HG03175 (cell line): ENCODE measurements around the gene HTRA3.

ENCODE experiments used
- ATAC-seq: cut with Tn5 transposase; IDR thresholded peaks from one replicate; pipeline ENCODE4 v1.9.1; 2021; ENCODE audit warnings: mild to moderate bottlenecking, moderate library complexity; ENCODE audit not compliant: unreplicated experiment

Gene HTRA3

DNA sequence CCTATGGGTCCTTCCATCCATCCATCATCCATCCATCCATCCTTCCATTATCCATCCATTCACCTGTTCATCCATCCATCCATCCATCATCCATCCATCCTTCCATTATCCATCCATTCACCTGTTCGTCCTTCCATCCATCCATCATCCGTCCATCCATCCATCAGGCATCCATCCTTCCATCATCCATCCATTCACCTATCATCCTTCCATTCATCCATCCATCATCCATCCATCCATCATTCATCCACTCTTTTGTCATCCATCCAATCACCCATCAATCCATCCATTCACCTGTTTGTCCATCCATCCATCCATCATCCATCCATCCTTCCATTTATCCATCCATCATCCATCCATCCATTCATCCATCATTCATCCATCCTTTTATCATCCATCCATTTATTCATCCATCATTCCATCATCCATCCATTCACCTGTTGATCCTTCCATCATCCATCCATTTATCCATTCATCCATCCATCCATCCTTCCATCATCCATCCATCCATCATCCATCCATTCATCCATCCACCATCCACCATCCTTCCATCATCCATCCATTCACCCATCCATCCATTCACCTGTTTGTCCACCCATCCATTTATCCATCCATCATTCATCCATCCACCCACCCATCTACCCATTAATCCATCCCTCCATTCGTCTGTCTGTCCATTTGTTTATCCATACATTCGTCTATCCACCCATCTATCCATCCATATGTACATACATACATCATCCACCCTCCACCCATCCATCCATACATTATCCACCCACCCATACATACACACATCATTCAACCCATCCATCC lies 35.7 kb upstream of the HTRA3 start:
- ATAC-seq = no peak

DNA sequence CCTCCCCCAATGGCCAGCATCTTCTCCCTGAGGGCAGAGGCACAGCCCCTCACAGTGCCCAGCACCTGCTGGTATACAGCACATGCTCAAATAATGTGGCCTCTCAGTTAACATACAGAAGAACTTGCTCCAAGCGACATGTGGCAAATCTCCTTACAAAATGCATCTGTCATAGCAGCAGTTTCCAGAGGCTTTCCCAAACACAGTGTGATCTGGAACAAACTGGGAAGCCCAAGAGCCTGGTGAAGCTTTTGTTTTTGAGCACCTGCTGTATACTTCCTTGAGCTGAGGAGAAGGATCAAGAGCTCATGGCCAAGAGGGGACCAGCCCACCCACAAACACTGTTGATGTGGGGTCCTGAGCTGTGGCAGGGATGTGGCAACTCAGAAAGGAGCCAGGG lies 34.8 kb upstream of the HTRA3 start:
- no peak for ATAC-seq

DNA sequence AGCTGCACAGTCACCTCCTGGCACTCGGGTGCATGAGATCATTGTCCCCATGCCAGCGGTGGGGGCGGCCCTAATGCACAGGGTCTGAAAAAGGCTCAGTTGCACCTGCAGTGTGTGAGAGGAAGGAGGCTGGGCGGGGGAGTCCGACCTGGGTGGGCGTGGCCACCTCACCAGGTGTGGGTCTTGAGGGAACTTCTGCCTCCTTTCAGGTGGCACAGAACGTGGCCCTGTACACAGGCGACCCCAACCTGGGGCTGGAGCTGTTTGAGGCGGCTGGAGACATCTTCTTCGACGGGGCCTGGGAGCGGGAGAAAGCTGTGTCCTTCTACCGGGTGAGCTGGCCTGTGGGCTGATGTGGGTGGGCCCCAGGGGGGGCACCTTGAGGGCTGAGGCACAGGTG lies 34.3 kb upstream of the HTRA3 start:
- ATAC-seq = no peak

DNA sequence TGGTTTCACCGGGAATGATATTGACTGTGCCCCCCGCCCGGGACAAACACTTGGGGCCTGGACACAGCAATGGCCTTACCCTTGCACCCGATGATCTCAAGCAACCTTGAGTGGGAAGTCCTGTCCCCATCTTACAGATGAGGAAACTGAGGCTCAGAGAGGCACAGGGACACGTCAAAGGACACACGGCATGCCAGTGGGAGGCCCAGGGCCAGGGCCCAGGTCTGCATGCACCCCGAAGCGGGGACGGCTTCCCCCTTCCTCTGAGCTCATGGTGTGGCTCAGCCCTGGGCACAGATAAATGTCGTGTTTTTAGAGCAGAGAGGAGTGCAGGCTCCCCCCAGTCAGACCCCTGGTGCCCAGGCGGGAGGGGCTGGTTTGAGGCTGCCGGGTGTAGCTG lies 33.9 kb upstream of the HTRA3 start:
- ATAC-seq = no peak

DNA sequence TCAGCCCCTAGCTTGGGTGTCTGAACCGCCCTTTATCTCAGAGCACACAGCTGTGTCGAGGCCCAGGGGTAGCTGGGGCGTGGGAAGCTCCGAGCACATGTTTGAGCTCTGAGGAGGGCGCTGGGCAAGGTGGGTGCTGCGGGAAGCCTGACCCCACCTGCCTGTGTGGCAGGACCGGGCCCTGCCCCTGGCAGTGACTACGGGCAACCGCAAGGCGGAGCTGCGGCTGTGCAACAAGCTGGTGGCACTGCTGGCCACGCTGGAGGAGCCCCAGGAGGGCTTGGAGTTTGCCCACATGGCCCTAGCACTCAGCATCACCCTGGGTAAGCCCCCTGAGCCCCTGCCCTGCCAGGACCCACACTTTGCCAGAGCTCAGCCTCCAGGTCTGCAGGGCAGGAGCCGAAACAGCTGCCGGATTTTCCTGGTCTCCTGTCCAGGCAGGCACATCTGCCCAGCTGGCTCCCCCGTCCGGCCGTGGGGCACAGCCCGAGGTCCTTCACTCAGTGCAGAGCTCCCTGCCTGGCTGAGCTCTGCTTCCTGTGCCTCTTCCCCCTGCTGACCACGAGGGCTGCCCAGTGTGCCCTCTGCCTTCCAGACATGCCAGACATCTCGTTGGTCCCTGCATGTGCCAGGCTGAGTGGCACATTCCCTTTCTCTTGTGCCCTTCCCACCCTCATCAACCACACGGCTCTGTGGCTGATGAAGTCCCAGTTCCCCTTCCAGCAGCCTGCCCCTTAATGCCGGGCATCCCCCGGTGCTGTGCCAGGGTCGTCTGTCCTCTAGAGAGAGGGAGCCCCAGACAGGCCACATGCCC lies 33.2 kb upstream of the HTRA3 start:
- no peak for ATAC-seq

DNA sequence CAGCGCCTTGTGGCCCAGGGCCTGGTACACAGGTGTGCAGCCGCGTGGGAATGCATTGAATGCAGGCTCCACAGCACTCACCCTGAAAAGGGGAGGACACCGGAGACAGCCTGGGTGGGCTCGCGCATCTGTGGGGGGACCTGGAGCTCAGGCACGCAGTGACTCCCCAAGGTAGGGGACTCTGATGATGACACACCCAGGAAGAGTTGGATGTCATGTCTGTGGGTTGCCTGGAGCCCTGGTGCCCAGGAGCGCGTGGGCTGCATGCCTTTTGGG lies 32.7 kb upstream of the HTRA3 start:
- no peak for ATAC-seq

DNA sequence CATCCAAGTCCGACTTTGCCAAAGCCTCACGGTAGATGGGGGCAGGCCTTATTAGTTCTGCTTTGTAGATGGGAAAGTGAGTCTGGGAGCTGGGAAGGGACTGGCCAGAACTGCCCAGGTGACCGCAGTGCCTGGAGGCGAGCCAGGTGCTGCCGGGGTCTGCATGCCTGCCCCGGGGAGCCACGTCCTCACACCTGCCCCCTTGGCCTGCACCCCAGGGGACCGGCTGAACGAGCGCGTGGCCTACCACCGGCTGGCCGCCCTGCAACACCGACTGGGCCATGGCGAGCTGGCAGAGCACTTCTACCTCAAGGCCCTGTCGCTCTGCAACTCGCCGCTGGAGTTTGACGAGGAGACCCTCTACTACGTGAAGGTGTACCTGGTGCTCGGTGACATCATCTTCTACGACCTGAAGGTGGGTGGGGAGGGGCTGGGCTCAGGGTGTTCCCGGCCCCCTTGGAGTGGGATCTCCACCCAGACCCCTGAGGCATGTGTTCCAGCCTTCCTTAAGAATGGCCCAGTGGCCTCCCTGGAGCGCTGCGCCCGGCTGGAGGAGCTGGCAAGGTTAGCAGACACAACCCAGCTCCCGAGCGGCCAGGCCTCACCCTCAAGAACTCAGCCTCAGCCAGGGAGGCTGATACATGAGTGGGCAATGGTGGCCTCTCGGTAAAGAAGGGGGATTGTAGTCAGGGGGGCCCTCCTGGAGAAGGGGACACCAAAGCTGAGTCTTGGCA lies 32.1 kb upstream of the HTRA3 start:
- ATAC-seq = no peak

DNA sequence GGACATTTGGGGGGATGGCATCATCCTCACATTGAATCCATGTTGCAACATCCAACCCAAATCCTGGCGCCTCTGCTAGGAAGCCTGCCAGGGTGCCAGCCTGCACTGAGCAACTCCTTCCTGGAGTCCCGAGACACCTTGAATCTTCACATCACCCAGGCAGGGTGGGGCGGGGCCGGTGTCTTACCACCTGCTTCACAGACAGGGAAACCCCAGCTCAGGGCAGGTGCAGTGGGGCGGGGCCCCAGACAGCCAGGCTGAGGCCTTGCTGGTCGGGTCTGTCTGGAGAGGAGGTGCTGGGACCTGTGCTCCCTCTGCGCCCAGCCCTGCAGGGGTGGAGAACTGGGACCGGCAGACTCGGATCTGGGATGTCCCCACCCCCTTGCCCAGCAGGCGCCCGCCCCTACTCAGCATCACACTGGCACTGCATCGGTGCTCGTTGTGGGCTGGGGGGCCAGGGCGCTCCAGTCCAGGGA lies 31.5 kb upstream of the HTRA3 start:
- ATAC-seq = no peak

DNA sequence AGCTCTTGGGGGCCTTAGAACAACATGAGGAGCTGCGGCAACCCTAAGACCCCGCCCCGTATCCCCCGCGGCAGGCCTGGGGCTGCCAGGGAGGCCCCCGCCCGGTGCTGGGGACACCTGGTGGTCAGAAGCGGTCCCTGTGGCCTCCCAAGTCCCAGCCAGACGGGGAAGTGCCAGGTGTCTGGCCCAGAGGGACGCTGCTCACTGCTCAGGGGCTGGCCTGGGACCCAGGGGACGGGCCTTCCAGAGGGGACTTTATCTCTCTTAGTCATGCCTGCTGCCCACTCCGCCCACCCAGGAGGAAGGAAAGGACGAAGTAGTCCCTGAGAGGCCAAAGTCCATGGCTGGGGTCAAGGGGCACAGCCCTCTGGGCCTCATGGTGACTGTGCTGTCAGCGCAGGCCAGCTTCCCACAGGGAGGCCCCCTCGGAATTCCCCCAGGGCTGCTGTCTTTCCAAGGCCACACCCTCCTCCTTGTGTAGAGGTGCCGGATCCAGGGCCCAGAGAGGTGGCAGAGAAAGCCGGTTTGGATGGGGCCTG lies 31.0 kb upstream of the HTRA3 start:
- no peak for ATAC-seq

DNA sequence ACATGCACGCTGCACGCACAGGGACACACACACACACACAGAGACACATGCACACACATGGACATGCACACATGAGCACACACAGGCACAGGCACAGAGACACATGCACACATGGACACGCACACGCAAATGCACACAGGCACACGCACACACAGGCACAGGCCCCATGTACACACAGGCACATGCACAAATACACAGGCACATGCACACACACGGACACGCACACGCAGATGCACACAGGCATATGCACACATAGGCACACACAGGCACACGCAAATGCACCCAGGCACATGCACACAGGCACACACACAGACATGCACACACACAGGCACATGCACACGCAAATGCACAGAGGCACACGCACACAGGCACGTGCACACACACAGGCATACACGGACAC lies 30.3 kb upstream of the HTRA3 start:
- no peak for ATAC-seq

DNA sequence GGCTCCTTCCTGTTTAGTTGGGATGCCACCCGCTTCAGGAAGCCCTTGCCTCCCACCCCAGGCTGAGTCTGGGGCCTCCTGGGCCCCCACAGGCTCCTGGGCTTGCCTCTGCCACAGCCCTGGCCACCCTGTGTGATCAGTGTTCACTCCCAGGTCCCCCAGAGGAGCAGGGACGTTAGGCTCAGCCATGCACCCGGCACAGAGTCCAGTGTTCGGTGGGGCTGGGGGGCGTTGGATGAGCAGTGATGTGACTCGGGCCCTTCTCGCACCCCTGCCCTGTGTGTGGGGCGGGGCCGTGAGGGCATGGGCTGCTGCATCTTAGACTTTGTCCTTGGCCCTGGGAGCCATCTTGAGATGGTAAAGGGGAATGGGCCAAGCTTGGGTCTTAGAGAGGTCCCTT lies 29.9 kb upstream of the HTRA3 start:
- no peak for ATAC-seq

DNA sequence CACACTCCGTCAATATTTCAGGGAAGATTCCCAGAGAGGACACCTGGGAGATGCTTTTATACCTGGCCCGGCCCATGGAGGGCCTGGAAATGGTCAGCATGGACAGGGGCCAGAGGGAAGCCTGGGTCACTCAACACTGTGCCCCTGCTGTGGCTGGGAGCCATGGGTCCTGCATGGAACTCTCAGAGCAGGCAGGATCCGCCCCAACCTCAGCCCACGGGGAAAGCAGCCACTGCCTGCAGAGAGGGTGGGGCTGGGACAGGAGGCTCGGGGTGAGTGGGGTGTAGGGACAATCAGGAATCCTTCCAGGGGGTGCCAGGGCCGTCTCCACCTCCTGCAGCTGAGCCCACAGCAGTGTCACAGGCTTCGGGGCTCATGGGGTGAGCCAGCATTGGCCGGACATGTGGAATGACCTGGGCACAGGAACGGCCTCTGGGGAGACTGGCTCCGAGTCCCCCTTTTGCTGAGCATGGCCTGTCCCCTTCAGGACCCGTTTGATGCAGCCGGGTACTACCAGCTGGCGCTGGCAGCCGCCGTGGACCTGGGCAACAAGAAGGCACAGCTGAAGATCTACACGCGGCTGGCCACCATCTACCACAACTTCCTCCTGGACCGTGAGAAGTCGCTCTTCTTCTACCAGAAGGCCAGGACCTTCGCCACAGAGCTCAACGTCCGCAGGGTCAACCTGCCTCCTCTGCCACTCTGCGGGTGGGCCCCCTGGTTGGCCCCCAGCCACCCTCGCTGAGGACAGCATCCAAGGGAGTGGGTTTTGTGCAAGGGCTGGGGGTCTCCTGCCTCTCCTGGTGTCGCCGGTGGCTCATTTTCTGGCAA lies 29.1 kb upstream of the HTRA3 start:
- ATAC-seq = no peak

DNA sequence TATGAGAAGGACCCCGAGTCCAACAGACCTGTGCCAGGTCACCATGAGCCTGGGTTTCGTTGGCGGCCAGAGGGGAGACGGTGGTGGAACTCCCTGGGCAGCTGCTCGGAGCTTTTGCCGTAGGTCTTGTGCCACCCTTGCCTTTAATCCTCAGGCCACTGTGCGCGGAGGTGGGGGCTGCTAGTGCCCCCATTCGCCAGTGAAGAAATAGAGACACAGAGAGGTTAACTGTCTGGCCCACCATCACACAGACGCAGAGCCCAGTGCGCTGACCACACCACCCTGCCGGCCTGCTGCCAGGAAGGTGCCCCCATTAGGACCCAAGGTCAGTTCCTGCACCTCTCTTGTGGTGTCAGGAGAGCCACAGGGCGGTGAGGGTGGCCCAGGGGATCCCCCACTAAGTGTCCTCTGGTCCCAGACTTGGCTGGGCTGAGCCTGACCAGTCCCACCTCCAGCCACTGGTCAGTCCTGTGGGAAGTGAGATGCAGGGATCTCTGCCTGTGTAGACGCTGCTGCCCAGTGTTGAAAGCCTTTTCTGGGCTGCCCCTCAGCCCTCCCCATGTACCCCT lies 28.3 kb upstream of the HTRA3 start:
- no peak for ATAC-seq

DNA sequence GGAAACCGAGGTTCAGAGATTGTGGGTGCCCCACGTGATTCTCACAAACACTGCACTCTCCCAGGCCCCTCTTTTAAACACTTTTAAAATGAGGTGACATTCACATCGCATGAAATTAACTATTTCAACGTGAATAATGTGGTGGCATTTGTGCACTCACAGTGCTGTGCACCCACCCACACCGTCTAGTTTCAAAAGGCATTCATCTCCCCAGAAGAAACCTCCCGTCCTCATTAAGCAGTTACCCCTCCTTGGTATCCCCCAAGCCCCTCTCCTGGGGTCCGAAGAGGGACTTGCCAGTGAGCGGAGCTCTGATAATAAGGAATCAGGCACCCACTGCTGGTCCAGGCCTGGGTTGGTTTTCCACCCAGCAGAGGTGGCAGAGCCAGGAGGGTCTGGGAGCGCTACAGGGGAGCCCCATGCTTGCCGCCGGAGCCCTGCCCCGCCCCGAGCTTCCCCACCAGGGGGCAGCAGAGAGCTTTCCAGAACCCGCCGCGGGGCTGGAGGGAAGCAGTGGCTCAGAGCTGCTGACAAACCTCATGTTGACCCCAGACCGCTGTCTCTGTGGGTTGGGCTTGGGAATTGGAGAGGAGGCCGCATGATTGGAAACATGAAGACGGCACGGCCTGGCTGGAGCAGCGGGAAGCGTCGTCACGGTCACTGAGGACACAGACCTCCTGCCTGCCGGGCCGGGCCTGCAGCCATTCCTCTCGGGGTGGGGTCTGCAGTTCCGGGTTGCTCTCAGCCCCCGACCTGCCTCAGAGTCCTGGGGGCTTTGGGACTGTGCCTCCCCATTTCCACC lies 27.5 kb upstream of the HTRA3 start:
- peak; percentile 80 for ATAC-seq

DNA sequence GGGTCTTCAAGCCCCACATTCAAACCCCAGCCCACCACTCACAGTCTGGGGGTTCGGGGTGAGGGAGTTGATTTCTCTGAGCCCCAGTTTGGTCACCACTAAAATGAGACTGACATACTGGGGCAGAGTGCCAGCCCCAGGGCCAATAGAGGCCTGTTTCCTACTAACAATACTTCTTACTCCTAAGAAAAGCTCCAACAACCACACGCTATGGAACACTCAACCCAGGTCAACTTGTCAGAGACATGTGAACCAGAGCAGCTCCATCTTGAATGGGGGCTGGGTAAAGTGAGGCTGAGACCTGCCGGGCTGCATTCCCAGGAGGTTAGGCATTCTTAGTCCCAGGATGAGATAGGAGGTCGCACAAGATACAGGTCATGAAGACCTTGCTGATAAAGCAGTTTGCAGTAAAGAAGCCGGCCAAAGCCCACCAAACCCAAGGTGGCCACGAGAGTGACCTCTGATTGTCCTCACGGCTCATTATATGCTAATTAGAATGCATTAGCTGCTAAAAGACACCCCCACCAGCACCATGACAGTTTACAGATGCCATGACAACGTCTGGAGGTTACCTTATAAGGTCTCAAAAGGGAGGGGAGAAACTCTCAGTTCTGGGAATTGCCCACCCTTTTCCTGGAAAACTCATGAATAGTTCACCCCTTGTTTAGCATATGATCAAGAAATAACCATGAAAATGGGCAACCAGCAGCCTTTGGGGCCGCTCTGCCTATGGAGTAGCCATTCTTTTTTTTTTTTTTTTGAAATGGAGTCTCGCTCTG lies 26.6 kb upstream of the HTRA3 start:
- ATAC-seq = no peak

DNA sequence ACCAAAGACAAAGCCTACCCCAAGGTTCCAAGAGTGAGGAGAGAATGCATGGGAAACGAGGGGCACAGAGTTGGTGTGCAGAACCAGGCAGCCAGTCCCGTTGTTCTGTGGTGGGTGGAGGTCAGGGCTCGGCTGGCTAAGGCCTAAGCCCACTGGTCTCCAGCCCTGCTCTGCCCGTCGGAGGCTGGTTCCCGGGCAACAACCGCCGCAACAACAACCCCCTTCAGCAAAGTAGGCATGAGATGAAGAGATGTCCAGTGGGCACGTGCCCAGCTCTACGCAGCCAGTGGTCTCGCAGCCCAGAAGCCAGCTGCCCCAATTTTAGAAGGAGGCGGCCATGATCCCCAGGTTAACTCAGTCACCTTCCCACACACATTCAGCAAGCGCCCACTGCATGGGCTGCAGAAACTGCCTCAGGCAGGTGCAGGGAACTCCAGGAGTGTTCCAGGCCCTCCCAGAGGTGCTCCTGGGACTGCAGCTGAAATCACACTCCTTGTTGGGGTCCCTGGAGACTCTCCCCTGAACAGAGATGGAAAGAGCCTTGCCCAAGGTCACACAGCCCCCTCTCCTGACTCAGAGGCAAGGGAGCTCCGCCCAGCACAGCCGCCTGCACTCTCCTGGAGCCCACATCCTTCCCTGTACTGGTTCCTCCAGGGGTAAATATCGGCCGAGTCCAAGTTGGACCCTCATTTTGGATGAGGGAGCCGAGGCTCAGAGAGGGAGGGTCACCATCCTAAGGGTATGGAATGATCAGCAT lies 25.4 kb upstream of the HTRA3 start:
- no peak for ATAC-seq

DNA sequence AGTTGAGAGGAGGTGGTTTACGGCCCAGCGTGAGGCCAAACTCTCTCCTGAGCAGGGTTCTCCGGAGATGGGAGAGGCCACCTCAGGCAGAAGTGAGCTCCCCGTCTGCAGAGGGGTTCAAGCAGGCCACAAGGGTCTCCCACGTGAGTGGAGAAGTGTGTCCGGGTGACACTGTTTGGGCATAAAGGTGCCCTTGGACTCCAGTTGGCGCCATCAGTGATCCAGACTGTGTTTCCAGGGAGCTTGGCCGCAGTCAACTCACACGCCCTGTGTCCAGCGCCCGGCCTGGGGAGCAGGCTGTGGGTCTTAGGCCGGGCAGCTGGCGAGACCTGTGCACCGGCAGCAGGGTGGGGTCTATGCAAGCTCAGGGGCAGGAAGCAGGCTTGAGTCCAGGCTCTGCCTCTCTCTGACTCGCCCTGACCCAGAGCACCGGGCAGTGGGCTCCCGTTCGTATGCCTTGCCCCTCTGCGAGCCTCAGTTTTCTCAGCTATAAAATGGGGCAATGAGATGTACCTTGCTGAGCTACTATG lies 24.6 kb upstream of the HTRA3 start:
- no peak for ATAC-seq
